ENCODE data around the gene HOXD11. TPM values are rescaled to one million over a fixed set of nuclear protein-coding genes. Genes with fewer than 3 reads are reported as not detected.

Gene HOXD11
- total RNA-seq, 1 experiment from 2014 or later: not detected

DNA sequence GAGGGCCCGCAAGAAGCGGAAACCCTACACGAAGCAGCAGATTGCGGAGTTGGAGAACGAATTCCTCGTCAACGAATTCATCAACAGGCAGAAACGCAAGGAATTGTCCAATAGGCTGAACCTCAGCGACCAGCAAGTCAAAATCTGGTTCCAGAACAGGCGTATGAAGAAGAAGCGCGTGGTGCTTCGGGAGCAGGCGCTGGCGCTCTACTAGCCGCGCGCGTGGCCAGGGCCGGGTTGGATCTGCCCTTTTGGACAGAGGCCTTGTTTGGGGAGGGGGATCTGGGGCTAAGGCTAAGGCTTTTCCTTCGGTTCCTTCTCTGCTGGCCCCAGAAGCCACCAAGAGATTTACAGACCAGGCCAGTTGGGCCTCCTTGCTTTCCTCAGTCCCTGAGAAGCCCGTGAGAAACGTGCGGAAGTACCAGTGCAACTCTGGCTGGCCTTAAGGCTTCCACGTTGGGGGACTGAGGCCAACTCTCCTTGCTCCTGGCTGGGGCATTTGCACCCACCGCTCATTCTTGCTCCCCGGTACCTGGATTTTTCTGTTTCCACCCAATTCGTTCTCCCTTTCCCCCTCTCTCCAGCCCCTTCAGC, 6.4 kb upstream of the HOXD11 start:
- Mint-ChIP-seq H3K9me3 (no peaks in the 10 kb centered on the region), H3K4me1 (peaks cover 59% of the 10 kb centered on the region), H3K36me3 (no peaks in the 10 kb centered on the region), H3K4me3 (peak overlapping the region; percentile 31), H3K27me3 (ENCODE audit: low read depth) (peaks cover 99% of the 10 kb centered on the region), H3K27ac (no peak overlapping the region)
- POLR2A ChIA-PET: no interaction called here
- ATAC-seq (no peak), DNase-seq (ENCODE audit: low spot score) (no peak)
- CTCF ChIA-PET: no interaction called here
- TF ChIP-seq, protein P1, sequence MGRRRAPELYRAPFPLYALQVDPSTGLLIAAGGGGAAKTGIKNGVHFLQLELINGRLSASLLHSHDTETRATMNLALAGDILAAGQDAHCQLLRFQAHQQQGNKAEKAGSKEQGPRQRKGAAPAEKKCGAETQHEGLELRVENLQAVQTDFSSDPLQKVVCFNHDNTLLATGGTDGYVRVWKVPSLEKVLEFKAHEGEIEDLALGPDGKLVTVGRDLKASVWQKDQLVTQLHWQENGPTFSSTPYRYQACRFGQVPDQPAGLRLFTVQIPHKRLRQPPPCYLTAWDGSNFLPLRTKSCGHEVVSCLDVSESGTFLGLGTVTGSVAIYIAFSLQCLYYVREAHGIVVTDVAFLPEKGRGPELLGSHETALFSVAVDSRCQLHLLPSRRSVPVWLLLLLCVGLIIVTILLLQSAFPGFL (CRISPR knock-in tag; IDR thresholded peaks at IDR 0.05; ENCODE audit: borderline replicate concordance): no peak
- TF ChIP-seq TEAD4 (CRISPR knock-in tag; IDR thresholded peaks at IDR 0.05) (no peak), ZNF317 (CRISPR knock-in tag; IDR thresholded peaks at IDR 0.05; ENCODE audit: borderline replicate concordance, low read depth) (no peak), NR2C2 (CRISPR knock-in tag; IDR thresholded peaks at IDR 0.05) (no peak), RELA (CRISPR knock-in tag; IDR thresholded peaks at IDR 0.05; ENCODE audit: borderline replicate concordance) (no peak), TP53 (CRISPR knock-in tag; IDR thresholded peaks at IDR 0.05) (no peak), ZNF396 (CRISPR knock-in tag; IDR thresholded peaks at IDR 0.05; ENCODE audit: borderline replicate concordance) (no peak)
- TF ChIP-seq, protein P2, sequence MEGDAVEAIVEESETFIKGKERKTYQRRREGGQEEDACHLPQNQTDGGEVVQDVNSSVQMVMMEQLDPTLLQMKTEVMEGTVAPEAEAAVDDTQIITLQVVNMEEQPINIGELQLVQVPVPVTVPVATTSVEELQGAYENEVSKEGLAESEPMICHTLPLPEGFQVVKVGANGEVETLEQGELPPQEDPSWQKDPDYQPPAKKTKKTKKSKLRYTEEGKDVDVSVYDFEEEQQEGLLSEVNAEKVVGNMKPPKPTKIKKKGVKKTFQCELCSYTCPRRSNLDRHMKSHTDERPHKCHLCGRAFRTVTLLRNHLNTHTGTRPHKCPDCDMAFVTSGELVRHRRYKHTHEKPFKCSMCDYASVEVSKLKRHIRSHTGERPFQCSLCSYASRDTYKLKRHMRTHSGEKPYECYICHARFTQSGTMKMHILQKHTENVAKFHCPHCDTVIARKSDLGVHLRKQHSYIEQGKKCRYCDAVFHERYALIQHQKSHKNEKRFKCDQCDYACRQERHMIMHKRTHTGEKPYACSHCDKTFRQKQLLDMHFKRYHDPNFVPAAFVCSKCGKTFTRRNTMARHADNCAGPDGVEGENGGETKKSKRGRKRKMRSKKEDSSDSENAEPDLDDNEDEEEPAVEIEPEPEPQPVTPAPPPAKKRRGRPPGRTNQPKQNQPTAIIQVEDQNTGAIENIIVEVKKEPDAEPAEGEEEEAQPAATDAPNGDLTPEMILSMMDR (IDR thresholded peaks at IDR 0.05): no peak
- TF ChIP-seq, protein P3, sequence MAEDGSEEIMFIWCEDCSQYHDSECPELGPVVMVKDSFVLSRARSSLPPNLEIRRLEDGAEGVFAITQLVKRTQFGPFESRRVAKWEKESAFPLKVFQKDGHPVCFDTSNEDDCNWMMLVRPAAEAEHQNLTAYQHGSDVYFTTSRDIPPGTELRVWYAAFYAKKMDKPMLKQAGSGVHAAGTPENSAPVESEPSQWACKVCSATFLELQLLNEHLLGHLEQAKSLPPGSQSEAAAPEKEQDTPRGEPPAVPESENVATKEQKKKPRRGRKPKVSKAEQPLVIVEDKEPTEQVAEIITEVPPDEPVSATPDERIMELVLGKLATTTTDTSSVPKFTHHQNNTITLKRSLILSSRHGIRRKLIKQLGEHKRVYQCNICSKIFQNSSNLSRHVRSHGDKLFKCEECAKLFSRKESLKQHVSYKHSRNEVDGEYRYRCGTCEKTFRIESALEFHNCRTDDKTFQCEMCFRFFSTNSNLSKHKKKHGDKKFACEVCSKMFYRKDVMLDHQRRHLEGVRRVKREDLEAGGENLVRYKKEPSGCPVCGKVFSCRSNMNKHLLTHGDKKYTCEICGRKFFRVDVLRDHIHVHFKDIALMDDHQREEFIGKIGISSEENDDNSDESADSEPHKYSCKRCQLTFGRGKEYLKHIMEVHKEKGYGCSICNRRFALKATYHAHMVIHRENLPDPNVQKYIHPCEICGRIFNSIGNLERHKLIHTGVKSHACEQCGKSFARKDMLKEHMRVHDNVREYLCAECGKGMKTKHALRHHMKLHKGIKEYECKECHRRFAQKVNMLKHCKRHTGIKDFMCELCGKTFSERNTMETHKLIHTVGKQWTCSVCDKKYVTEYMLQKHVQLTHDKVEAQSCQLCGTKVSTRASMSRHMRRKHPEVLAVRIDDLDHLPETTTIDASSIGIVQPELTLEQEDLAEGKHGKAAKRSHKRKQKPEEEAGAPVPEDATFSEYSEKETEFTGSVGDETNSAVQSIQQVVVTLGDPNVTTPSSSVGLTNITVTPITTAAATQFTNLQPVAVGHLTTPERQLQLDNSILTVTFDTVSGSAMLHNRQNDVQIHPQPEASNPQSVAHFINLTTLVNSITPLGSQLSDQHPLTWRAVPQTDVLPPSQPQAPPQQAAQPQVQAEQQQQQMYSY (CRISPR knock-in tag; IDR thresholded peaks at IDR 0.05): no peak
- TF ChIP-seq, protein P4, sequence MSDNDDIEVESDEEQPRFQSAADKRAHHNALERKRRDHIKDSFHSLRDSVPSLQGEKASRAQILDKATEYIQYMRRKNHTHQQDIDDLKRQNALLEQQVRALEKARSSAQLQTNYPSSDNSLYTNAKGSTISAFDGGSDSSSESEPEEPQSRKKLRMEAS (CRISPR knock-in tag; IDR thresholded peaks at IDR 0.05): no peak
- TF ChIP-seq, protein P5, sequence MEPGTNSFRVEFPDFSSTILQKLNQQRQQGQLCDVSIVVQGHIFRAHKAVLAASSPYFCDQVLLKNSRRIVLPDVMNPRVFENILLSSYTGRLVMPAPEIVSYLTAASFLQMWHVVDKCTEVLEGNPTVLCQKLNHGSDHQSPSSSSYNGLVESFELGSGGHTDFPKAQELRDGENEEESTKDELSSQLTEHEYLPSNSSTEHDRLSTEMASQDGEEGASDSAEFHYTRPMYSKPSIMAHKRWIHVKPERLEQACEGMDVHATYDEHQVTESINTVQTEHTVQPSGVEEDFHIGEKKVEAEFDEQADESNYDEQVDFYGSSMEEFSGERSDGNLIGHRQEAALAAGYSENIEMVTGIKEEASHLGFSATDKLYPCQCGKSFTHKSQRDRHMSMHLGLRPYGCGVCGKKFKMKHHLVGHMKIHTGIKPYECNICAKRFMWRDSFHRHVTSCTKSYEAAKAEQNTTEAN (CRISPR knock-in tag; IDR thresholded peaks at IDR 0.05): no peak

DNA sequence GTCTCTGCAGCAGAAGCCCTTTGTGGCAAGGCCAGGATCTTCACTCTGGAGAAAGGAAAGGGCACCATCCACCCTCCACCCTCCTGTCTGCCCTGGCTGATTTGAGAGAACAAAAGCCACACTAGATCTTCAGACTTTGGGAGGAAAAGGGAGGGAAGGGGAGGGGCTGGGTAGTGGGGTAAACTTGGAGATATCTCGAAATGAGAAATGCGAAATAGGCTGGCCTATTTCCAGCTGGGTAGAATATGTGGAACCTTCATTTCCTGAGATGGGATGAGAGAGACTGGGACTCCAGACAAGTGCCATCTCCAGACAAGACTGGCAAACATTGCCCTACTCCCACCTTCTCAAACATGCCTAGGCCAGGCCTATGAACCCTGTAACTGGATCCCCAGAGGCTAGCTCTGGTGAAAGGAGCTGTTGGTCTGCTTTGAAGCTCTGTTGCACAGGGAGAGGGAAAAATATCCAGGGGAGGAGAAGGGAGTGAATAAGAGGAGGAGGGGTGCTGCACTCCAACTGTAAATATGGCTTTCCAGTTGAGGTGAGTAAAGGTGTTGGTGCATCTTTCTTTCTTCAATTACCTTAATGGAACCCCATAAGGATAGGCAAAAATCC, 5.8 kb upstream of the HOXD11 start:
- no peak for DNase-seq (ENCODE audit: low spot score)
- POLR2A ChIA-PET: no interaction called here
- no peak overlapping the region for H3K4me3 Mint-ChIP-seq
- H3K9me3 Mint-ChIP-seq: no peaks in the 10 kb centered on the region
- H3K27me3 Mint-ChIP-seq (ENCODE audit: low read depth): peaks cover 99% of the 10 kb centered on the region
- no peaks in the 10 kb centered on the region for H3K36me3 Mint-ChIP-seq
- CTCF ChIA-PET: no interaction called here
- peaks cover 60% of the 10 kb centered on the region for H3K4me1 Mint-ChIP-seq
- no peak for ATAC-seq
- no peak overlapping the region for H3K27ac Mint-ChIP-seq
- TF ChIP-seq, protein P5 (CRISPR knock-in tag; IDR thresholded peaks at IDR 0.05): no peak
- TF ChIP-seq, protein P3 (CRISPR knock-in tag; IDR thresholded peaks at IDR 0.05): no peak
- TF ChIP-seq, protein P6, sequence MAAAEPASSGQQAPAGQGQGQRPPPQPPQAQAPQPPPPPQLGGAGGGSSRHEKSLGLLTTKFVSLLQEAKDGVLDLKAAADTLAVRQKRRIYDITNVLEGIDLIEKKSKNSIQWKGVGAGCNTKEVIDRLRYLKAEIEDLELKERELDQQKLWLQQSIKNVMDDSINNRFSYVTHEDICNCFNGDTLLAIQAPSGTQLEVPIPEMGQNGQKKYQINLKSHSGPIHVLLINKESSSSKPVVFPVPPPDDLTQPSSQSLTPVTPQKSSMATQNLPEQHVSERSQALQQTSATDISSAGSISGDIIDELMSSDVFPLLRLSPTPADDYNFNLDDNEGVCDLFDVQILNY (CRISPR knock-in tag; IDR thresholded peaks at IDR 0.05): no peak
- no peak for TF ChIP-seq EMX1 (CRISPR knock-in tag; IDR thresholded peaks at IDR 0.05)
- TF ChIP-seq, protein P7, sequence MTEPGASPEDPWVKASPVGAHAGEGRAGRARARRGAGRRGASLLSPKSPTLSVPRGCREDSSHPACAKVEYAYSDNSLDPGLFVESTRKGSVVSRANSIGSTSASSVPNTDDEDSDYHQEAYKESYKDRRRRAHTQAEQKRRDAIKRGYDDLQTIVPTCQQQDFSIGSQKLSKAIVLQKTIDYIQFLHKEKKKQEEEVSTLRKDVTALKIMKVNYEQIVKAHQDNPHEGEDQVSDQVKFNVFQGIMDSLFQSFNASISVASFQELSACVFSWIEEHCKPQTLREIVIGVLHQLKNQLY (CRISPR knock-in tag; IDR thresholded peaks at IDR 0.05): no peak
- TF ChIP-seq HMGA2 (CRISPR knock-in tag; IDR thresholded peaks at IDR 0.05): no peak
- TF ChIP-seq SP1 (CRISPR knock-in tag; conservative IDR thresholded peaks at IDR 0.05): no peak

Data from WTC11 (cell line).